ENCODE data around the gene DAB1.

The DAB1 gene

GRCh38 chr1:56973923-56974742, 449.7 kb downstream of the DAB1 start:
- peak; percentile 84 to 85 for DNase-seq (ENCODE audit: low read depth in 1 of 2, low spot score in 1 of 2)
- Histone ChIP-seq H3K4me3 (replicated peaks; ENCODE audit: insufficient read depth, low read length) (no peak overlapping the region), H3K27ac (replicated peaks) (peak overlapping the region; percentile 71), H3K27me3 (ENCODE audit: insufficient read depth, poor library complexity, severe bottlenecking) (no peaks in the 10 kb centered on the region)
- TF ChIP-seq POLR2AphosphoS5 (IDR thresholded peaks at IDR 0.05; ENCODE audit: low read depth) (0 out of 2 replicates have a peak, but pooled peaks have one; percentile 28), REST (IDR thresholded peaks at IDR 0.05; ENCODE audit: insufficient replicate concordance, low read depth) (no peak), CTCF (IDR thresholded peaks at IDR 0.05; ENCODE audit: insufficient read depth, low read length) (no peak), SPI1 (IDR thresholded peaks at IDR 0.05; ENCODE audit: borderline replicate concordance, low read depth) (peak; percentile 41; the same call in 1 of the 2 replicates), GABPA (IDR thresholded peaks at IDR 0.05; ENCODE audit: low read depth) (no peak)

- H3K27ac ChIP-seq (replicated peaks): no peak overlapping the region
- no peak overlapping the region for H3K4me3 ChIP-seq (replicated peaks; ENCODE audit: insufficient read depth, low read length)
- TF ChIP-seq CTCF (IDR thresholded peaks at IDR 0.05; ENCODE audit: insufficient read depth, low read length) (no peak), GABPA (IDR thresholded peaks at IDR 0.05; ENCODE audit: low read depth) (no peak), SPI1 (IDR thresholded peaks at IDR 0.05; ENCODE audit: borderline replicate concordance, low read depth) (no peak), POLR2AphosphoS5 (IDR thresholded peaks at IDR 0.05; ENCODE audit: low read depth) (no peak), REST (IDR thresholded peaks at IDR 0.05; ENCODE audit: insufficient replicate concordance, low read depth) (no peak)
- no peak for DNase-seq (ENCODE audit: low read depth in 1 of 2, low spot score in 1 of 2)
- H3K27me3 ChIP-seq (ENCODE audit: insufficient read depth, poor library complexity, severe bottlenecking): no peaks in the 10 kb centered on the region
Measured at GRCh38 chr1:56972976-56973375, 450.9 kb downstream of the DAB1 start.

GRCh38 chr1:56970280-56970679, 453.6 kb downstream of the DAB1 start:
- no peak overlapping the region for H3K27ac ChIP-seq (replicated peaks)
- TF ChIP-seq GABPA (IDR thresholded peaks at IDR 0.05; ENCODE audit: low read depth) (no peak), POLR2AphosphoS5 (IDR thresholded peaks at IDR 0.05; ENCODE audit: low read depth) (no peak), REST (IDR thresholded peaks at IDR 0.05; ENCODE audit: insufficient replicate concordance, low read depth) (no peak), SPI1 (IDR thresholded peaks at IDR 0.05; ENCODE audit: borderline replicate concordance, low read depth) (no peak), CTCF (IDR thresholded peaks at IDR 0.05; ENCODE audit: insufficient read depth, low read length) (no peak)
- no peak for DNase-seq (ENCODE audit: low read depth in 1 of 2, low spot score in 1 of 2)

More at GRCh38 chr1:56970280-56970679, 453.6 kb downstream of the DAB1 start:
- no peaks in the 10 kb centered on the region for H3K27me3 ChIP-seq (ENCODE audit: insufficient read depth, poor library complexity, severe bottlenecking)
- H3K4me3 ChIP-seq (replicated peaks; ENCODE audit: insufficient read depth, low read length): no peak overlapping the region

Data from HL-60 (cell line).